Measurements from ENCODE around the gene PITPNM2.

DNA sequence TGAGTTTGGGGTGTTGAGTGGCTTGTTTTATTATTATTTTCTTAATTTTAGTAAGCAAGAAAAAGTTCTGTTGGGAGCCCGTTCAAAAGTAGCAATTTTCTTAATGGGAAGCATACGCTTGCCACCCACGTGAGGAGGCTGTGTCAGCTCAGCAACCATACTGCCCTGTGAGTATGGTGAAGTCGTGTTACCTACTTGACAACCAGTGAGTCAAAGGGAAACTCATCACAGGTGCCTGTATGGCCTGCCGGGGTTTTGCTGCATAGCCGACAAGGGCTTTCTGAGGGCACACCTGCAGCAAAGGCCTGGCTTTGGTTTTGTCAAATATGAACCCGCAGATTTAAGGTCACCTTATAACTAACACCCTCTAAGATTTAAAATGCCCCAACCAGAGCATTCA lies 31.1 kb downstream of the PITPNM2 start:
- TF ChIP-seq, protein P1, sequence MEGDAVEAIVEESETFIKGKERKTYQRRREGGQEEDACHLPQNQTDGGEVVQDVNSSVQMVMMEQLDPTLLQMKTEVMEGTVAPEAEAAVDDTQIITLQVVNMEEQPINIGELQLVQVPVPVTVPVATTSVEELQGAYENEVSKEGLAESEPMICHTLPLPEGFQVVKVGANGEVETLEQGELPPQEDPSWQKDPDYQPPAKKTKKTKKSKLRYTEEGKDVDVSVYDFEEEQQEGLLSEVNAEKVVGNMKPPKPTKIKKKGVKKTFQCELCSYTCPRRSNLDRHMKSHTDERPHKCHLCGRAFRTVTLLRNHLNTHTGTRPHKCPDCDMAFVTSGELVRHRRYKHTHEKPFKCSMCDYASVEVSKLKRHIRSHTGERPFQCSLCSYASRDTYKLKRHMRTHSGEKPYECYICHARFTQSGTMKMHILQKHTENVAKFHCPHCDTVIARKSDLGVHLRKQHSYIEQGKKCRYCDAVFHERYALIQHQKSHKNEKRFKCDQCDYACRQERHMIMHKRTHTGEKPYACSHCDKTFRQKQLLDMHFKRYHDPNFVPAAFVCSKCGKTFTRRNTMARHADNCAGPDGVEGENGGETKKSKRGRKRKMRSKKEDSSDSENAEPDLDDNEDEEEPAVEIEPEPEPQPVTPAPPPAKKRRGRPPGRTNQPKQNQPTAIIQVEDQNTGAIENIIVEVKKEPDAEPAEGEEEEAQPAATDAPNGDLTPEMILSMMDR (IDR thresholded peaks at IDR 0.05; ENCODE audit: insufficient read depth, low read length), result no peak
- TF ChIP-seq GABPA (IDR thresholded peaks at IDR 0.05; ENCODE audit: low read depth), result no peak
- no peak for TF ChIP-seq POLR2AphosphoS5 (IDR thresholded peaks at IDR 0.05; ENCODE audit: low read depth)
- TF ChIP-seq, protein P2, sequence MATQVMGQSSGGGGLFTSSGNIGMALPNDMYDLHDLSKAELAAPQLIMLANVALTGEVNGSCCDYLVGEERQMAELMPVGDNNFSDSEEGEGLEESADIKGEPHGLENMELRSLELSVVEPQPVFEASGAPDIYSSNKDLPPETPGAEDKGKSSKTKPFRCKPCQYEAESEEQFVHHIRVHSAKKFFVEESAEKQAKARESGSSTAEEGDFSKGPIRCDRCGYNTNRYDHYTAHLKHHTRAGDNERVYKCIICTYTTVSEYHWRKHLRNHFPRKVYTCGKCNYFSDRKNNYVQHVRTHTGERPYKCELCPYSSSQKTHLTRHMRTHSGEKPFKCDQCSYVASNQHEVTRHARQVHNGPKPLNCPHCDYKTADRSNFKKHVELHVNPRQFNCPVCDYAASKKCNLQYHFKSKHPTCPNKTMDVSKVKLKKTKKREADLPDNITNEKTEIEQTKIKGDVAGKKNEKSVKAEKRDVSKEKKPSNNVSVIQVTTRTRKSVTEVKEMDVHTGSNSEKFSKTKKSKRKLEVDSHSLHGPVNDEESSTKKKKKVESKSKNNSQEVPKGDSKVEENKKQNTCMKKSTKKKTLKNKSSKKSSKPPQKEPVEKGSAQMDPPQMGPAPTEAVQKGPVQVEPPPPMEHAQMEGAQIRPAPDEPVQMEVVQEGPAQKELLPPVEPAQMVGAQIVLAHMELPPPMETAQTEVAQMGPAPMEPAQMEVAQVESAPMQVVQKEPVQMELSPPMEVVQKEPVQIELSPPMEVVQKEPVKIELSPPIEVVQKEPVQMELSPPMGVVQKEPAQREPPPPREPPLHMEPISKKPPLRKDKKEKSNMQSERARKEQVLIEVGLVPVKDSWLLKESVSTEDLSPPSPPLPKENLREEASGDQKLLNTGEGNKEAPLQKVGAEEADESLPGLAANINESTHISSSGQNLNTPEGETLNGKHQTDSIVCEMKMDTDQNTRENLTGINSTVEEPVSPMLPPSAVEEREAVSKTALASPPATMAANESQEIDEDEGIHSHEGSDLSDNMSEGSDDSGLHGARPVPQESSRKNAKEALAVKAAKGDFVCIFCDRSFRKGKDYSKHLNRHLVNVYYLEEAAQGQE (IDR thresholded peaks at IDR 0.05; ENCODE audit: insufficient replicate concordance, low read depth), result no peak
- TF ChIP-seq SPI1 (IDR thresholded peaks at IDR 0.05; ENCODE audit: borderline replicate concordance, low read depth), result no peak
